ENCODE data around the gene HSD11B1. TPM values are rescaled to one million over a fixed set of nuclear protein-coding genes. Genes with fewer than 3 reads are reported as not detected.

HSD11B1 gene
- total RNA-seq (2014; rRNA removed; shearing (Covaris generic)): 1.9 and 4.3 TPM in 2 replicates

GRCh38 chr1:209704584-209704983, at the start of gene HSD11B1:
HSD11B1 (plus strand) TSS chr1:209704846; CDS start chr1:209704943, 97 bp downstream.
- no peak for DNase-seq (ENCODE audit: low read depth)

- DNase-seq (ENCODE audit: low read depth): peak; percentile 83
Observed at GRCh38 chr1:209655411-209656231, 49.0 kb upstream of the HSD11B1 start.

- peak; percentile 99 for DNase-seq (ENCODE audit: low read depth)
Observed at GRCh38 chr1:209657140-209657879, 47.3 kb upstream of the HSD11B1 start.

GRCh38 chr1:209657918-209658317, 46.7 kb upstream of the HSD11B1 start:
- DNase-seq (ENCODE audit: low read depth): no peak

GRCh38 chr1:209659909-209660308, 44.7 kb upstream of the HSD11B1 start:
- peak; percentile 83 for DNase-seq (ENCODE audit: low read depth)

GRCh38 chr1:209661071-209661470, 43.6 kb upstream of the HSD11B1 start:
- DNase-seq (ENCODE audit: low read depth): no peak

GRCh38 chr1:209662879-209663327, 41.7 kb upstream of the HSD11B1 start:
- peak; percentile 73 for DNase-seq (ENCODE audit: low read depth)

- DNase-seq (ENCODE audit: low read depth): no peak
Observed at GRCh38 chr1:209667103-209667502, 37.5 kb upstream of the HSD11B1 start.

- peak; percentile 61 for DNase-seq (ENCODE audit: low read depth)
Observed at GRCh38 chr1:209667708-209668107, 36.9 kb upstream of the HSD11B1 start.

- DNase-seq (ENCODE audit: low read depth): peak; percentile 78
Observed at GRCh38 chr1:209670441-209671082, 34.1 kb upstream of the HSD11B1 start.

- DNase-seq (ENCODE audit: low read depth): peak; percentile 88
Observed at GRCh38 chr1:209672705-209673630, 31.7 kb upstream of the HSD11B1 start.

GRCh38 chr1:209673631-209674417, 30.8 kb upstream of the HSD11B1 start:
- no peak for DNase-seq (ENCODE audit: low read depth)

- peak; percentile 91 for DNase-seq (ENCODE audit: low read depth)
Observed at GRCh38 chr1:209674957-209675564, 29.6 kb upstream of the HSD11B1 start, which contains the start of gene G0S2. G0S2 (plus strand) TSS chr1:209675412; CDS start chr1:209675685, 273 bp downstream.

GRCh38 chr1:209675565-209676154, 29.0 kb upstream of the HSD11B1 start:
- peak; percentile 55 for DNase-seq (ENCODE audit: low read depth)

GRCh38 chr1:209678981-209679539, 25.6 kb upstream of the HSD11B1 start:
- DNase-seq (ENCODE audit: low read depth): no peak

GRCh38 chr1:209685821-209686220, 18.8 kb upstream of the HSD11B1 start:
- DNase-seq (ENCODE audit: low read depth): peak; percentile 33

GRCh38 chr1:209686322-209686721, 18.3 kb upstream of the HSD11B1 start:
- no peak for DNase-seq (ENCODE audit: low read depth)

GRCh38 chr1:209688746-209689234, 15.9 kb upstream of the HSD11B1 start:
- peak; percentile 92 for DNase-seq (ENCODE audit: low read depth)

- peak; percentile 71 for DNase-seq (ENCODE audit: low read depth)
Observed at GRCh38 chr1:209689477-209689876, 15.2 kb upstream of the HSD11B1 start.

All from M059J (cell line).